Keratinocyte (primary cell): ENCODE data around the gene GJA8.
"Not testable (repeated sequence)": the region's sequence is repeated elsewhere in the genome, so short reads cannot be mapped to it uniquely, and the experiment has no call there.

Experiments
- EZH2 ChIP-seq: IDR thresholded peaks from one replicate; pipeline ENCODE4 v1.6.1; 2012; ENCODE audit warnings: inconsistent platforms, mild to moderate bottlenecking, low read length, moderate library complexity
- TF ChIP-seq, protein P1 (sequence below), 3 experiments: IDR thresholded peaks in 1 of 3; conservative IDR thresholded peaks in 1 of 3; optimal IDR thresholded peaks in 1 of 3; 2 replicates in 2 of 3; 3 replicates in 1 of 3; pipeline versions ENCODE3 to v1.5.1; 2011; ENCODE audit warnings: low read length in 3 of 3, mild to moderate bottlenecking in 3 of 3, moderate library complexity in 2 of 3, control low read depth in 1 of 3, inconsistent platforms in 1 of 3; ENCODE audit not compliant: insufficient read depth in 2 of 3; ENCODE audit errors: extremely low read depth in 1 of 3

- TF ChIP-seq, protein P1, sequence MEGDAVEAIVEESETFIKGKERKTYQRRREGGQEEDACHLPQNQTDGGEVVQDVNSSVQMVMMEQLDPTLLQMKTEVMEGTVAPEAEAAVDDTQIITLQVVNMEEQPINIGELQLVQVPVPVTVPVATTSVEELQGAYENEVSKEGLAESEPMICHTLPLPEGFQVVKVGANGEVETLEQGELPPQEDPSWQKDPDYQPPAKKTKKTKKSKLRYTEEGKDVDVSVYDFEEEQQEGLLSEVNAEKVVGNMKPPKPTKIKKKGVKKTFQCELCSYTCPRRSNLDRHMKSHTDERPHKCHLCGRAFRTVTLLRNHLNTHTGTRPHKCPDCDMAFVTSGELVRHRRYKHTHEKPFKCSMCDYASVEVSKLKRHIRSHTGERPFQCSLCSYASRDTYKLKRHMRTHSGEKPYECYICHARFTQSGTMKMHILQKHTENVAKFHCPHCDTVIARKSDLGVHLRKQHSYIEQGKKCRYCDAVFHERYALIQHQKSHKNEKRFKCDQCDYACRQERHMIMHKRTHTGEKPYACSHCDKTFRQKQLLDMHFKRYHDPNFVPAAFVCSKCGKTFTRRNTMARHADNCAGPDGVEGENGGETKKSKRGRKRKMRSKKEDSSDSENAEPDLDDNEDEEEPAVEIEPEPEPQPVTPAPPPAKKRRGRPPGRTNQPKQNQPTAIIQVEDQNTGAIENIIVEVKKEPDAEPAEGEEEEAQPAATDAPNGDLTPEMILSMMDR (optimal IDR thresholded peaks at IDR 0.05 in 1 of 3, IDR thresholded peaks at IDR 0.05 in 1 of 3, conservative IDR thresholded peaks at IDR 0.05 in 1 of 3; ENCODE audit: extremely low read depth in 1 of 3, insufficient read depth in 2 of 3, low read length in 3 of 3), result not testable (repeated sequence)
- not testable (repeated sequence) for TF ChIP-seq EZH2
Observed at GRCh38 chr1:147867204-147867603, 35.4 kb upstream of the GJA8 start.
